Activated T-helper 2 cell treated with anti-CD3 and anti-CD28 coated beads, Interferon-gamma antibody, Interleukin-2, Interleukin-4, amounts not matched to agents 10 μg/mL and 5 μg/mL and 100 μg/mL, durations not matched to agents 14 hours and 24 hours and 36 hours (primary cell): ENCODE data around the gene MYO1H. TPM values are rescaled to one million over a fixed set of nuclear protein-coding genes. Genes with fewer than 3 reads are reported as not detected.
A peak's percentile ranks its signal among the peaks of the same experiment; 100 is the strongest.
"Not testable (repeated sequence)": the region's sequence is repeated elsewhere in the genome, so short reads cannot be mapped to it uniquely, and the experiment has no call there.

Experiments
- DNase-seq: peaks from one replicate; pipeline ENCODE4 v3.0.0; 2021; ENCODE audit warnings: low spot score
- H3K27ac Mint-ChIP-seq: one replicate; pipeline ENCODE4 v1.8.0; 2021; ENCODE audit warnings: mixed read lengths
- H3K27me3 Mint-ChIP-seq: one replicate; pipeline ENCODE4 v1.8.0; 2021; ENCODE audit warnings: low read depth, mixed read lengths
- H3K36me3 Mint-ChIP-seq: one replicate; pipeline ENCODE4 v1.8.0; 2021; ENCODE audit warnings: low read depth, mixed read lengths
- H3K4me1 Mint-ChIP-seq: one replicate; pipeline ENCODE4 v1.8.0; 2021; ENCODE audit warnings: low read depth, mixed read lengths
- H3K4me3 Mint-ChIP-seq: one replicate; pipeline ENCODE4 v1.8.0; 2021; ENCODE audit warnings: low read depth, mild to moderate bottlenecking, moderate library complexity, mixed read lengths
- H3K9me3 Mint-ChIP-seq: one replicate; pipeline ENCODE4 v1.8.0; 2021; ENCODE audit warnings: mixed read lengths
- intact Hi-C: fragments of 100-400 bp; cut with micrococcal nuclease; formaldehyde crosslinking; loops from one replicate; pipeline ENCODE4 v1.15.1; 2023
- total RNA-seq: library from RNA; stranded (reverse); gene quantifications from 2 replicates; pipeline ENCODE4 v1.2.3, GENCODE V29; 2022

MYO1H gene
- total RNA-seq, result not detected in 2 replicates

- H3K4me1 Mint-ChIP-seq, result no peaks in the 10 kb centered on the region
- no peak within 1 kb of the TSS for H3K27ac Mint-ChIP-seq
- peaks cover 29% of the 10 kb centered on the region for H3K27me3 Mint-ChIP-seq
- H3K9me3 Mint-ChIP-seq, result no peaks in the 10 kb centered on the region
- H3K36me3 Mint-ChIP-seq, result no peaks in the 10 kb centered on the region
- DNase-seq, result no peak
- H3K4me3 Mint-ChIP-seq, result no peak within 1 kb of the TSS
- intact Hi-C loops, result loop anchor here (2.0 kb wide), 1 partner anchor 37 kb away; no protein-coding TSS in a partner anchor
These were observed at the start of gene MYO1H for GRCh38 chr12:109347589-109347988. Gene MYO1H, plus strand, starts transcription at chr12:109347900. Its CDS starts 61 bp downstream, at chr12:109347961.

GRCh38 chr12:109299849-109300248 is 47.9 kb upstream of the MYO1H start:
- H3K4me1 Mint-ChIP-seq, result no peaks in the 10 kb centered on the region
- no peaks in the 10 kb centered on the region for H3K9me3 Mint-ChIP-seq
- no peak overlapping the region for H3K4me3 Mint-ChIP-seq
- no peak for DNase-seq
- peaks cover 12% of the 10 kb centered on the region for H3K27me3 Mint-ChIP-seq
- H3K27ac Mint-ChIP-seq, result no peak overlapping the region
- no peaks in the 10 kb centered on the region for H3K36me3 Mint-ChIP-seq
- intact Hi-C loops, result no loop called here

- intact Hi-C loops, result no loop called here
- DNase-seq, result no peak
- H3K36me3 Mint-ChIP-seq, result no peaks in the 10 kb centered on the region
- no peaks in the 10 kb centered on the region for H3K4me1 Mint-ChIP-seq
- no peak overlapping the region for H3K4me3 Mint-ChIP-seq
- H3K27me3 Mint-ChIP-seq, result peaks cover 20% of the 10 kb centered on the region
- H3K27ac Mint-ChIP-seq, result no peak overlapping the region
- H3K9me3 Mint-ChIP-seq, result no peaks in the 10 kb centered on the region
These were observed 46.0 kb upstream of the MYO1H start for GRCh38 chr12:109301643-109302168.

- Mint-ChIP-seq H3K9me3 (no peaks in the 10 kb centered on the region), H3K27me3 (peaks cover 27% of the 10 kb centered on the region), H3K36me3 (no peaks in the 10 kb centered on the region), H3K27ac (no peak overlapping the region), H3K4me1 (no peaks in the 10 kb centered on the region), H3K4me3 (no peak overlapping the region)
- DNase-seq, result no peak
- intact Hi-C loops, result no loop called here
These were observed 45.3 kb upstream of the MYO1H start for GRCh38 chr12:109302358-109302757.

- no peaks in the 10 kb centered on the region for H3K36me3 Mint-ChIP-seq
- H3K27ac Mint-ChIP-seq, result no peak overlapping the region
- DNase-seq, result no peak
- no peaks in the 10 kb centered on the region for H3K4me1 Mint-ChIP-seq
- H3K4me3 Mint-ChIP-seq, result no peak overlapping the region
- peaks cover 31% of the 10 kb centered on the region for H3K27me3 Mint-ChIP-seq
- intact Hi-C loops, result no loop called here
- no peaks in the 10 kb centered on the region for H3K9me3 Mint-ChIP-seq
These were observed 44.9 kb upstream of the MYO1H start for GRCh38 chr12:109302770-109303169.

- peaks cover 44% of the 10 kb centered on the region for H3K27me3 Mint-ChIP-seq
- H3K4me1 Mint-ChIP-seq, result no peaks in the 10 kb centered on the region
- no peak for DNase-seq
- H3K9me3 Mint-ChIP-seq, result no peaks in the 10 kb centered on the region
- intact Hi-C loops, result no loop called here
- no peak overlapping the region for H3K4me3 Mint-ChIP-seq
- H3K27ac Mint-ChIP-seq, result no peak overlapping the region
- H3K36me3 Mint-ChIP-seq, result no peaks in the 10 kb centered on the region
These were observed 43.2 kb upstream of the MYO1H start for GRCh38 chr12:109304485-109304884.

GRCh38 chr12:109305547-109305946 is 42.2 kb upstream of the MYO1H start:
- no peak overlapping the region for H3K4me3 Mint-ChIP-seq
- peaks cover 48% of the 10 kb centered on the region for H3K27me3 Mint-ChIP-seq
- no peak for DNase-seq
- H3K4me1 Mint-ChIP-seq, result peaks cover 4% of the 10 kb centered on the region
- no peak overlapping the region for H3K27ac Mint-ChIP-seq
- no peaks in the 10 kb centered on the region for H3K36me3 Mint-ChIP-seq
- no peaks in the 10 kb centered on the region for H3K9me3 Mint-ChIP-seq
- intact Hi-C loops, result no loop called here

- H3K36me3 Mint-ChIP-seq, result no peaks in the 10 kb centered on the region
- H3K9me3 Mint-ChIP-seq, result no peaks in the 10 kb centered on the region
- intact Hi-C loops, result no loop called here
- no peak overlapping the region for H3K4me3 Mint-ChIP-seq
- H3K27ac Mint-ChIP-seq, result no peak overlapping the region
- H3K27me3 Mint-ChIP-seq, result peaks cover 61% of the 10 kb centered on the region
- H3K4me1 Mint-ChIP-seq, result peaks cover 7% of the 10 kb centered on the region
- no peak for DNase-seq
These were observed 40.6 kb upstream of the MYO1H start for GRCh38 chr12:109307051-109307450.

- no peak within 1 kb of the TSS for H3K27ac Mint-ChIP-seq
- H3K36me3 Mint-ChIP-seq, result no peaks in the 10 kb centered on the region
- peaks cover 72% of the 10 kb centered on the region for H3K27me3 Mint-ChIP-seq
- peak within 1 kb of the TSS; percentile 76 for H3K4me3 Mint-ChIP-seq
- no peaks in the 10 kb centered on the region for H3K9me3 Mint-ChIP-seq
- intact Hi-C loops, result no loop called here
- peaks cover 7% of the 10 kb centered on the region for H3K4me1 Mint-ChIP-seq
- DNase-seq, result no peak
These were observed 38.9 kb upstream of the MYO1H start, which contains the start of gene FOXN4 for GRCh38 chr12:109308534-109309380. Gene FOXN4, minus strand, starts transcription at chr12:109309284. Its CDS starts 963 bp downstream, at chr12:109308321.

- H3K9me3 Mint-ChIP-seq, result no peaks in the 10 kb centered on the region
- H3K4me3 Mint-ChIP-seq, result peak overlapping the region; percentile 76
- peaks cover 70% of the 10 kb centered on the region for H3K27me3 Mint-ChIP-seq
- no peak overlapping the region for H3K27ac Mint-ChIP-seq
- DNase-seq, result no peak
- H3K36me3 Mint-ChIP-seq, result no peaks in the 10 kb centered on the region
- intact Hi-C loops, result no loop called here
- H3K4me1 Mint-ChIP-seq, result peaks cover 7% of the 10 kb centered on the region
These were observed 38.1 kb upstream of the MYO1H start for GRCh38 chr12:109309381-109310246.

- peaks cover 7% of the 10 kb centered on the region for H3K4me1 Mint-ChIP-seq
- H3K9me3 Mint-ChIP-seq, result no peaks in the 10 kb centered on the region
- H3K27ac Mint-ChIP-seq, result no peak overlapping the region
- H3K27me3 Mint-ChIP-seq, result peaks cover 73% of the 10 kb centered on the region
- peak overlapping the region; percentile 69 for H3K4me3 Mint-ChIP-seq
- intact Hi-C loops, result no loop called here
- no peak for DNase-seq
- no peaks in the 10 kb centered on the region for H3K36me3 Mint-ChIP-seq
These were observed 37.2 kb upstream of the MYO1H start for GRCh38 chr12:109310247-109311125.

GRCh38 chr12:109321294-109321693 is 26.4 kb upstream of the MYO1H start:
- H3K9me3 Mint-ChIP-seq, intact Hi-C loops, H3K4me3 Mint-ChIP-seq, H3K27ac Mint-ChIP-seq, H3K4me1 Mint-ChIP-seq, H3K36me3 Mint-ChIP-seq, DNase-seq: not testable (repeated sequence)
- H3K27me3 Mint-ChIP-seq, result peaks cover 36% of the 10 kb centered on the region
